Activated CD4-positive, alpha-beta memory T cell treated with anti-CD3 and anti-CD28 coated beads, Interleukin-2, amount 10 ng/mL, durations not matched to agents 7 days and 5 days (primary cell): ENCODE measurements around the gene SPTLC2. TPM values are rescaled to one million over a fixed set of nuclear protein-coding genes. Genes with fewer than 3 reads are reported as not detected.
"Not testable (repeated sequence)": the region's sequence is repeated elsewhere in the genome, so short reads cannot be mapped to it uniquely, and the experiment has no call there.

Experiments used
- CTCF ChIA-PET: fragments of 350-600 bp; sonication (Branson Sonifier 250); formaldehyde crosslinking; loops from one replicate; lab custom pipeline; 2021; ENCODE audit warnings: antibody characterized with exemption, inconsistent platforms; lab: Charles Lee
- POLR2A ChIA-PET: fragments of 350-600 bp; sonication (Branson Sonifier 250); formaldehyde crosslinking; loops from one replicate; lab custom pipeline; 2021; ENCODE audit warnings: antibody characterized with exemption; lab: Charles Lee
- DNase-seq: peaks from one replicate; pipeline ENCODE4 v3.0.0-alpha.2; 2020
- H3K27ac Mint-ChIP-seq: one replicate; pipeline ENCODE4 v1.8.0; 2021; ENCODE audit warnings: mild to moderate bottlenecking, mixed read lengths
- H3K27me3 Mint-ChIP-seq: one replicate; pipeline ENCODE4 v1.8.0; 2021; ENCODE audit warnings: mixed read lengths
- H3K36me3 Mint-ChIP-seq: one replicate; pipeline ENCODE4 v1.8.0; 2021; ENCODE audit warnings: low read depth, mixed read lengths
- H3K4me1 Mint-ChIP-seq: one replicate; pipeline ENCODE4 v1.8.0; 2021; ENCODE audit warnings: mixed read lengths
- H3K4me3 Mint-ChIP-seq: one replicate; pipeline ENCODE4 v1.8.0; 2021; ENCODE audit warnings: mild to moderate bottlenecking, mixed read lengths
- H3K9me3 Mint-ChIP-seq: one replicate; pipeline ENCODE4 v1.8.0; 2021; ENCODE audit warnings: mixed read lengths
- total RNA-seq, 2 experiments: library from RNA; stranded (reverse); gene quantifications; one replicate each; pipeline ENCODE4 v1.2.3, GENCODE V29; 2021

Gene SPTLC2
- total RNA-seq, 2 experiments from 2014 or later: 40.6 to 43.2 TPM

DNA sequence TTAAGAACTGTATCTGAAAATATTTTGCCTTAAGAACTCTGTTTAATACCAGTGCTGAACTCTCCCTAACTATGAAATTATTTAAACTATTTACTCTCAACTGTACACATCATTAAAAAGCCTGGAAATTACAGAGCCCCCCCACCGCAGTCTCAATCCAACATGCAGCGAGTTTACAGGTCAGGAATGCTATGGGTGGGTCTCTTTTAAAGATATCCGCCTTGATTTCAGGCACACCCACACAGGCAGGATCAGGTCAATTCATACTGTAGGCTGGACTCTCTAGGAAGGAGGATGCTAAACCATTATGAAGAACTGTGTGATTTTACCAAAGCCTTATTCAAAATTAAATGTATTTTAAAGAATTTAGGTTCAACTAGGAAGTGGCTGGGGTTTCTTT, 16.5 kb downstream of the SPTLC2 start:
- ChIA-PET CTCF (interaction anchor here (2.1 kb wide), 1 partner anchor 8 kb away, joined by 5 read pairs; no protein-coding TSS in a partner anchor), POLR2A (no interaction called here)
- Mint-ChIP-seq H3K36me3 (peaks cover 25% of the 10 kb centered on the region), H3K27me3 (no peaks in the 10 kb centered on the region), H3K4me1 (peaks cover 33% of the 10 kb centered on the region), H3K9me3 (no peaks in the 10 kb centered on the region), H3K27ac (no peak overlapping the region), H3K4me3 (no peak overlapping the region)
- DNase-seq: no peak

DNA sequence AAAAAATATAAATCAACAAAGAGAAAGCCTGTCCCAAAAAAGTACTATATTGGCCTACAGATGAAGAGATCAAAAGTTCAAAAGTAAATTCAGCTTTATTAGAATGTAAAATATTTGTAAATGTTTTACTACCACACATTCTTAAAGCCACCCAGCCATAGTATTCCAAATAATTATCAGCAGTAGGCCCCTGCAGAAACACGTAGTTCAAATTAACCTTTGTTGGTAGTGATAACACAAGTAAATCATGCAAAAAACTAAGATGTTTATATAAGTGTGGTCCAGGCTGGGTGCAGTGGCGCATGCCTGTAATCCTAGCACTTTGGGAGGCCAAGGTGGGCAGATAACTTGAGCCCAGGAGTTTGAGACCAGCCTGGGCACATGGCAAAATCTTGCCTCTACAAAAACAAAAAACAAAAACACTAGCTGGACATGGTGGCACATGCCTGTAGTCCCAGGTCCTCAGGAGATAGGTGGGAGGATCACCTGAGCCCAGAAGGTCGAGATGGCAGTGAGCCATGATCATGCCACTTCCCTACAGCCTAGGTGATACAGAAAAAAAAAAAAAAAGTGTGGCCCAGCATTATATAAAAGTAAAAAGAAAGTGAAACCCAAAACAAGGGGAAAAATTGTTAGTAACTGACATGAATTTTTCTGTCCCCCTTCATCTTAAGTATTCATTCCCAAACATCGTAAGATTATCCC, 17.9 kb downstream of the SPTLC2 start:
- H3K27me3 Mint-ChIP-seq: no peaks in the 10 kb centered on the region
- peaks cover 33% of the 10 kb centered on the region for H3K36me3 Mint-ChIP-seq
- peak overlapping the region; percentile 58 for H3K27ac Mint-ChIP-seq
- H3K4me3 Mint-ChIP-seq: peak overlapping the region; percentile 46
- no peaks in the 10 kb centered on the region for H3K9me3 Mint-ChIP-seq
- POLR2A ChIA-PET: interaction anchor here (0.7 to 1.2 kb wide), 4 partner anchors 16 to 123 kb away, joined by 3 to 4 read pairs (median 3); partner anchors contain the start of genes ALKBH1 and SLIRP
- DNase-seq: peak; percentile 21
- CTCF ChIA-PET: interaction anchor here (0.7 to 2.1 kb wide), 2 partner anchors 8 to 10 kb away, joined by 3 to 5 read pairs; no protein-coding TSS in a partner anchor
- H3K4me1 Mint-ChIP-seq: peaks cover 39% of the 10 kb centered on the region

DNA sequence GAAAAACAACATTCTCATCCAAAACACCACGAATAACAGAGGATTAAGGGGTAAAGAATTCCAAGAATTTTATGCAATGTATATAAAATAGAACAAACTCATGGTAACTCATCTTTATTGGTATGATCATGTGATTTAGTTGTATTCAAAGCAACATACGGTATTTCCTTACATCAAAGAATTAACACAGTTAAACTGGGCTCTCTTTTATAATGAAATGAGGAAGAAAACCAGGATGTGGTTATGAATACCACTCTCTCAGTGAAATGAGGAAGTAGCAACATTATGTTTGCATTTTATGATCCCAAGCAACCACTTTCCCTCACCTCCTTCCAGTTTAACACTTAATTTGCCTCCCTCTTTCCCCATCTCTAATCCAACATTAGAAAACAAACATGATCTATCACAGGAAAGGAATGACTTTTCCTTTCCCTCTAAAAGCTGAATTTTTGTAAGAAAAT, 22.9 kb downstream of the SPTLC2 start:
- POLR2A ChIA-PET: interaction anchor here (0.9 to 1.1 kb wide), 2 partner anchors 15 to 22 kb away, joined by 3 to 4 read pairs; no protein-coding TSS in a partner anchor
- peaks cover 35% of the 10 kb centered on the region for H3K36me3 Mint-ChIP-seq
- H3K27ac Mint-ChIP-seq: peak overlapping the region; percentile 84
- no peaks in the 10 kb centered on the region for H3K9me3 Mint-ChIP-seq
- H3K4me3 Mint-ChIP-seq: peak overlapping the region; percentile 36
- no peaks in the 10 kb centered on the region for H3K27me3 Mint-ChIP-seq
- DNase-seq: no peak
- CTCF ChIA-PET: interaction anchor here (1.3 kb wide), 1 partner anchor 14 kb away, joined by 4 read pairs; no protein-coding TSS in a partner anchor
- H3K4me1 Mint-ChIP-seq: peaks cover 57% of the 10 kb centered on the region

DNA sequence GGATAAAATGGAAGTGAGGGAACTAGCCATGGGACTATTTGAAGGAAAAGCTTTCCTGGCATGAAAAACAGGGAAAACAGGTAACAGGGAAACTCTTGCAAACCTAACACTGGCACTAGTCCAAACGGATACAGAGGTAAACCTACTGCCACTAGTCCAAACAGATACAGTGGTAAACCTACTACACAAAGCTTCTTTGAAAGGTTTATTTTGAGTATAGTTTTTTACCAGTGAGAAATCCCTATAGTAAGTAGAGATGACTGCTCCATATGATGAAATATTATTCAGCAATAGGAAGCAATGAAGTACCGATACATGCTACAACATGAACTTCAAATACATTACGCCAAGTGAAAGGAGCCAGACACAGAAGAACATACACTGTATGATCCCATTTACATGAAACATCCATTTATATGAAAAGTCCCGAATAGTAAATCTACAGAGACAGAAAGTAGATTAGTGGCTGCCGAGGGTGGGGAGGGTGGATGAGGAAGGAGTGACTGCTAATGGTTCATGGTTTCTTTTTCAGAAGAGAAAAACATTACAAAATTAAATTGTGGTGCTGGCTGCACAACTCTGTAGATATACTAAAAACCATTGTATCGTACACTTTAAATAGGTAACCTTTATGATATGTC, 25.5 kb downstream of the SPTLC2 start:
- Mint-ChIP-seq H3K27ac (peak overlapping the region; percentile 53), H3K4me1 (peaks cover 61% of the 10 kb centered on the region), H3K9me3 (no peaks in the 10 kb centered on the region), H3K27me3 (no peaks in the 10 kb centered on the region), H3K4me3 (no peak overlapping the region), H3K36me3 (peaks cover 36% of the 10 kb centered on the region)
- CTCF ChIA-PET: no interaction called here
- no peak for DNase-seq
- POLR2A ChIA-PET: no interaction called here

DNA sequence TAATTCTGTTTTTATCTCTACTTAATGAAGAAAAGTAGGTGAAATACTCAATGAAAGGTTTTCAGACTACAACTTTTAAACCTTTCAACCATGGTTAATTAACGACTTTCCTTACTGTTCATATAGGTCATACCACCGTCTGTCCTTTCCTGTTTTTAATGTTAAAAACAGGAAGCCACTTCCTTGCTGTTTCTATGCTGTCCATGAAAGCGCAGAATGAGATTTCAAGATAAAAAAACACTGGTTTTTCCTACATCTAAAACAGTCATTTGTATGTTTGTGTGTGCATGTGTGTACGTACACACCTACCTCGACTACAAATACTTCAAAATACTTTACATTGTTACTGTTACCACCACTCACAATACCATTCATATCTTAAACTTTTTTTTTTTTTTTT, 27.3 kb downstream of the SPTLC2 start:
- DNase-seq: no peak
- ChIA-PET POLR2A (no interaction called here), CTCF (interaction anchor here (0.6 kb wide), 2 partner anchors 33 to 290 kb away, joined by 3 to 5 read pairs; no protein-coding TSS in a partner anchor)
- Mint-ChIP-seq H3K4me3 (no peak overlapping the region), H3K9me3 (no peaks in the 10 kb centered on the region), H3K27ac (peak overlapping the region; percentile 65), H3K27me3 (no peaks in the 10 kb centered on the region), H3K36me3 (peaks cover 23% of the 10 kb centered on the region), H3K4me1 (peaks cover 51% of the 10 kb centered on the region)

DNA sequence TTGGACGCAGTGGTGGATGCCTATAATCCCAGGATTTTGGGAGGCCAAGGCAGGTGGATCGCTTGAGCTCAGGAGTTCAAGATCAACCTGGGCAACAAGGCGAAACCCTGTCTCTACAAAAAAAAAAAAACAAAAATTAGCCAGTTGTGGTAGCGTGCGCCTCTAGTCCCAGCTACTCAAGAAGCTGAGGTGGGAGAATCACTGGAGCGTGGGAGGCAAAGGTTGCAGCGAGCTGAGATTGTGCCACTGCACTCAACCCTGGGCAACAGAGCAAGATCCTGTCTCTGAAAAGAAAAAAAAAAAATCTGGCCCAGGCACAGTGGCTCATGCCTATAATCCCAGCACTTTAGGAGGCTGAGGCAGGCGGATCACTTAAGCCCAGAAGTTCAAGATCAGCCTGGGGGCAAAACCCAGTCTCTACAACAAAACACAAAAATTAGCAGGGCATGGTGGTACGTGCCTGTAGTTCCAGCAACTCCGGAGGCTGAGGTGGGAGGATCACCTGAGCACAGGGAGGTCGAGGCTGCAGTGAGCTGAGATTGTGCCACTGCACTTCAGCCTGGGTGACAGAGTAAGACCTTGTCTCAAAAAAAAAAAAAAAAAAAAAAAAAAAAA, 27.9 kb downstream of the SPTLC2 start:
- H3K27me3 Mint-ChIP-seq, DNase-seq, CTCF ChIA-PET, H3K4me3 Mint-ChIP-seq, H3K9me3 Mint-ChIP-seq, POLR2A ChIA-PET: not testable (repeated sequence)
- H3K36me3 Mint-ChIP-seq: peaks cover 19% of the 10 kb centered on the region
- H3K27ac Mint-ChIP-seq: peak overlapping the region; percentile 52
- peaks cover 45% of the 10 kb centered on the region for H3K4me1 Mint-ChIP-seq

DNA sequence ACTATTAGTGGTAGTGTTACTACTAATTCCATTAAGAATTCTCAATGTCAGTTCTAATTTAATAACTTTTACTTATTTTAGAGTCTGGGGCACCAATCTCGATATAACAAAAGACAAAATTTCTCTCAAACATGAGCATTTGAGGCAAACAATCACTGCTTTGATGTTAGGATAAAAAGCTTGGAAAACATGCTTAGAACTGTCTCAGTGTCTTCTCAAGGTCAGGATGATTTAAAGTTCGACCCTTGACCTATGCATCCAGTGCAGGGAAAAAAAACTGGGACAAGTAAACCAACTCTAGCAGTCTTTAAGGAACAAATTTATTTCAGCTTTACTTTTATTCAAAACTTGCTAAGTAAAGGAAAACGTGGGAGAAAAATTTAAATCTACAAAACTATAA, 31.1 kb downstream of the SPTLC2 start:
- no peak for DNase-seq
- CTCF ChIA-PET: no interaction called here
- Mint-ChIP-seq H3K4me1 (peaks cover 44% of the 10 kb centered on the region), H3K4me3 (no peak overlapping the region), H3K36me3 (peaks cover 8% of the 10 kb centered on the region), H3K27ac (no peak overlapping the region), H3K9me3 (no peaks in the 10 kb centered on the region), H3K27me3 (no peaks in the 10 kb centered on the region)
- POLR2A ChIA-PET: no interaction called here

DNA sequence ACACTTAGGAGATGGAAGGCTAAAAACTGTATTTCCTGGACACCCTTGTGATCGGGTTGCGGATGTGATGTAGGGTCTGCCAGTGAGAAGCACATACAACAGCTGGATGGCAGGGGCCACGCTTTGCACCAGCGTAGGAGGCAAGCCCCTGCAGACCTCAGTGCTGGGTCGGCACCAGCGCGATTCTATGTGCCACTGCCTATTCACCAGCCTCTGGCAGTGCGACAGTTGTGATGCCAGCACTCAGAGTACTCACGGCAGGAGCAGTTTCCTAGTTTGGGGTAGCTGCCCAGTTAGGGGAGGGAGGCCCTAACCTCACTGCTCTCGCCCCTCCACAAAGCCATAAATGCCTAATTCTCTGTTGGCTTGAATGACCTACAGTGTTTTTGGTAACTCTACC, 31.6 kb downstream of the SPTLC2 start:
- POLR2A ChIA-PET: no interaction called here

DNA sequence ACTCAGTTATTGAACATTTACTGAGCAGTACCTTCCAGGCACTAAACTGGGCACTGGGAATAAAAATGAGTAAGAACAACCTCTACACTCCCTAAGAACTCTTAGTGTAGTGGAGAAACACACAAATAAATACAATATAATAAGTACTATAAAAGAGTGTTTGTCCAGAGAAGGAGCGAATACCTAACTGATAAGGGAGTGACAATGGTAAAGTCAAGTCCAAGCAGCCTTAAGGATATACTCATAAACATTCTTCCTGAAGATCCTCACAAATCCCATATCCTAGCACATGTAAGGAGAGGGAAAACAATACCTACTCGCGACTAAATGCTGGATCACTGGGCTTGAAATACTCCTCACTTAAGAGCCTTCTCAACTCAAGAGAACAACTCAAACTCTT, 32.8 kb downstream of the SPTLC2 start:
- no peak overlapping the region for H3K27ac Mint-ChIP-seq
- H3K4me3 Mint-ChIP-seq: no peak overlapping the region
- H3K36me3 Mint-ChIP-seq: peaks cover 14% of the 10 kb centered on the region
- H3K27me3 Mint-ChIP-seq: no peaks in the 10 kb centered on the region
- H3K9me3 Mint-ChIP-seq: no peaks in the 10 kb centered on the region
- POLR2A ChIA-PET: no interaction called here
- CTCF ChIA-PET: no interaction called here
- H3K4me1 Mint-ChIP-seq: peaks cover 38% of the 10 kb centered on the region
- DNase-seq: no peak

More for the DNA sequence above, 31.6 kb downstream of the SPTLC2 start:
- Mint-ChIP-seq H3K36me3 (peaks cover 8% of the 10 kb centered on the region), H3K4me3 (no peak overlapping the region), H3K27ac (no peak overlapping the region), H3K4me1 (peaks cover 43% of the 10 kb centered on the region), H3K9me3 (no peaks in the 10 kb centered on the region), H3K27me3 (no peaks in the 10 kb centered on the region)
- DNase-seq: no peak
- CTCF ChIA-PET: no interaction called here

DNA sequence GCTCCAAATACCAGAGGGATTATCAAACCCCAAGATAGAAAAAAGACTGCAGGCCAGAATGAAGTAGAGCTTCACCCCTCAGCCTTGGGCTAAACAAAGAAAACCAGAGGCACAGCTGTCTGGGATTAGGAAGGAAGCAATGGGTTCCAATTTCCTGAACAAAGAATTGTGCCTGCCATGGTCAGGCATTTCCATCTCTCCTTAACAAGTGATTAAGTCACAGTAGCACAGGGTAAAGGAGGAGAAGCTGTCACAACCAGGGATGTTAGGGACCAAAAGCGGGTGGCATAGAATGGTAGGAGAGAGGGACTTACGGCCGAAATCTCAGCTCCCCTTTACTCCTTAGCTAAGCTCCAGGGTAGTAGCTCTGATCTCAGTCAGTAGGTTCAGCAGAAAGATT, 33.9 kb downstream of the SPTLC2 start:
- DNase-seq: no peak
- POLR2A ChIA-PET: interaction anchor here (2.4 kb wide), 1 partner anchor 33 kb away, joined by 7 read pairs; no protein-coding TSS in a partner anchor

DNA sequence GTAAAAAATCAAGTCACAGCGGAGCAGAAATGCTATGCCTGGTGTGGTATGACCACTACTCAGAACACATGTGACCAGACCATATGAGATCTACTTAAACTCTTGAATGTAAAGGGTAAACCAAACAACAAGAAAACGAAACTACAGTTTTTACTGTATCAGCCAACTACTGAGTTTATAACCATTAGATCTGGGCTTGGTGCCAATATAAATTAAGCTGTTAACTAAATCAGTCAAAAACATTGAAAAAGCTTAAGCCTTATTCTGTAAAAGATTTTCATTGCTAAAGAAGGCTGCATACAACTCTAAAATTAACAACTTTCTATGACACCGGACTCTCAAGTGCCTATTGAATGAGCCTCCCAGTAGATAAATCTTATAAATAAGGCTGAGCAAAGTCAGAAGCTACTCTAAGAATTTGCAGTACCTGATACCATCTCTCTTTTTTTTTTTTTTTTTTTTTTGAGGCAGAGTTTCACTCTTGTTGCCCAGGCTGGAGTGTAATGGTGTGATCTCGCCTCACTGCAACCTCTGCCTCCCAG, 35.4 kb downstream of the SPTLC2 start:
- H3K36me3 Mint-ChIP-seq: peaks cover 17% of the 10 kb centered on the region
- no peaks in the 10 kb centered on the region for H3K27me3 Mint-ChIP-seq
- peaks cover 28% of the 10 kb centered on the region for H3K4me1 Mint-ChIP-seq
- H3K4me3 Mint-ChIP-seq: peak overlapping the region; percentile 61
- no peak for DNase-seq
- ChIA-PET POLR2A (interaction anchor here (2.4 to 2.8 kb wide), 2 partner anchors 27 to 34 kb away, joined by 7 to 15 read pairs; no protein-coding TSS in a partner anchor), CTCF (interaction anchor here (0.9 to 1.7 kb wide), 5 partner anchors 15 to 31 kb away, joined by 3 to 4 read pairs (median 3); no protein-coding TSS in a partner anchor)
- H3K9me3 Mint-ChIP-seq: no peaks in the 10 kb centered on the region
- H3K27ac Mint-ChIP-seq: peak overlapping the region; percentile 73

More for the DNA sequence above, 33.9 kb downstream of the SPTLC2 start:
- Mint-ChIP-seq H3K4me1 (peaks cover 30% of the 10 kb centered on the region), H3K9me3 (no peaks in the 10 kb centered on the region), H3K27ac (no peak overlapping the region), H3K36me3 (peaks cover 11% of the 10 kb centered on the region), H3K27me3 (no peaks in the 10 kb centered on the region), H3K4me3 (no peak overlapping the region)
- CTCF ChIA-PET: no interaction called here

DNA sequence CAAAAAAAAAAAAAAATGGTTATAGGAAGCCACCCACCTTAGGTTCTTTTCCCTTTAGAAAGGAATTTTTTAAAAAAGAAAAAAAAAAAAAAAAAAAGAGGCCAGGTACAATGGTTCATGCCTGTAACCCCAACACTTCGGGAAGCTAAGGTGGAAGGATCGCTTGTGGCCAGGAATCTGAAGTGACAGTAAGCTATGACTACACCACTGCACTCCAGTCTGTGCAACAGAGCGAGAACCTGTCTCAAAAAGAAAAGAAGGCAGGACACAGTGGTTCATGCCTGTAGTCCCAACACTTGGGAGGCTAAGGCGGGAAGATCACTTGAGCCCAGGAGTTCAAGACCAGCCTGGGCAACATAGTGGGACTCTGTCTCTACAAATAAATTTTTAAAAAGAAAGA, 36.0 kb downstream of the SPTLC2 start:
- Mint-ChIP-seq H3K4me3 (peak overlapping the region; percentile 61), H3K9me3 (no peaks in the 10 kb centered on the region), H3K4me1 (peaks cover 28% of the 10 kb centered on the region), H3K27ac (peak overlapping the region; percentile 73), H3K36me3 (peaks cover 21% of the 10 kb centered on the region), H3K27me3 (no peaks in the 10 kb centered on the region)
- CTCF ChIA-PET: interaction anchor here (1.0 to 1.7 kb wide), 4 partner anchors 15 to 28 kb away, joined by 3 to 4 read pairs (median 4); no protein-coding TSS in a partner anchor
- DNase-seq: no peak
- POLR2A ChIA-PET: interaction anchor here (2.4 to 2.8 kb wide), 2 partner anchors 27 to 35 kb away, joined by 7 to 15 read pairs; no protein-coding TSS in a partner anchor
